ENCODE results near the gene HINT3.

GRCh38 chr6:125927761-125928160 is 28.8 kb upstream of the HINT3 start:
- TF ChIP-seq CTCF (IDR thresholded peaks at IDR 0.05) (no peak), POLR2A (IDR thresholded peaks at IDR 0.05) (no peak)

Data from body of pancreas (tissue), 4 donors.